SH-SY5Y (cell line): ENCODE measurements around the gene TEX29.

ENCODE experiments used
- GATA2 ChIP-seq: IDR thresholded peaks from 2 replicates; pipeline ENCODE4 v1.6.1; 2011; ENCODE audit warnings: mild to moderate bottlenecking, low read depth, low read length
- GATA3 ChIP-seq: IDR thresholded peaks from 2 replicates; pipeline ENCODE4 v1.6.1; 2011; ENCODE audit warnings: low read depth, mild to moderate bottlenecking, low read length, moderate library complexity

- TF ChIP-seq GATA2, result no peak
- no peak for TF ChIP-seq GATA3
These were observed 24.0 kb upstream of the TEX29 start for GRCh38 chr13:111296417-111296816.
